Measurements from ENCODE around the gene CHRND. TPM values are rescaled to one million over a fixed set of nuclear protein-coding genes. Genes with fewer than 3 reads are reported as not detected.
A peak's percentile ranks its signal among the peaks of the same experiment; 100 is the strongest.

Gene CHRND
- total RNA-seq, 1 experiment from 2014 or later: not detected

DNA sequence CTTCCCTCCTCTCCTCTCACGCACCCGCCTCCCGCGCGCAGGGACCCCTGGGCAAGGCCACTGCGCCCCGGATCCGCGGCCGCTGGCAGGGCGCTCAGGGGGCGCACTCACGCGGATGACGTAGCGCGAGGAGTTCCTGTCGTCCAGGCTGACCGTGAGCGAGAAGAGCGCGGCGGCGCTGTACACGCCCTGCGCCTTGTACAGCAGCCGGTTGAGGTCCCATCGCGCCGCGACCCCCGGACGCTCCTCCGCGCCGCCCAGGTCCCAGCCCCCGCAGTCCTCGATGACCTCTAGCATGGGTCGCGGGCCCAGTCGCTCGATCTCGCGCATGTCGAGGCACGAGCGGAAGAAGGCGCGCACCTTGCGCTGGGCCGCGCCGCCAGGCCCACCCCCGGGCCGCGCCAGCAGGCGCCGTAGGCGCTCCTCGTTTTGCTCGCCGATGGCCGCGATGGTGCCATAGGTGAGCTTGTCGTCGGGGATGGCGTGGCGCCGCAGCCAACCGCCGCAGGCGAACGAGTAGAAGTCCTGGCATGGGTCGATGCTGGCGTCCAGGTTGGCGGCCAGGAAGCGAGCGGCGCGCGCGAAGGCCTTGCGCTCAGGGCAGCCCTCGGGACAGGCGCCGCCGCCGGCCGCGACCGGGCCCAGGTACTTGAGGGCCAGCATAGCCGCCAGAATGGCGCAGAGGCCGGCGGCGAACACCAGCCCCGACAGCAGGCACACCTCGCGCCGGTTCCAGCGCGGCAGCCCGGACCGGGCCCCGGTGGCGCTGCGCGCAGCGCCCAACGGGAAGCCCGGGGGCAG is 40.0 kb upstream of the CHRND start (continued):
- TF ChIP-seq, protein P1, sequence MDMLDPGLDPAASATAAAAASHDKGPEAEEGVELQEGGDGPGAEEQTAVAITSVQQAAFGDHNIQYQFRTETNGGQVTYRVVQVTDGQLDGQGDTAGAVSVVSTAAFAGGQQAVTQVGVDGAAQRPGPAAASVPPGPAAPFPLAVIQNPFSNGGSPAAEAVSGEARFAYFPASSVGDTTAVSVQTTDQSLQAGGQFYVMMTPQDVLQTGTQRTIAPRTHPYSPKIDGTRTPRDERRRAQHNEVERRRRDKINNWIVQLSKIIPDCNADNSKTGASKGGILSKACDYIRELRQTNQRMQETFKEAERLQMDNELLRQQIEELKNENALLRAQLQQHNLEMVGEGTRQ (CRISPR knock-in tag; IDR thresholded peaks at IDR 0.05): no peak
- TF ChIP-seq ZBTB21 (CRISPR knock-in tag; IDR thresholded peaks at IDR 0.05; ENCODE audit: borderline replicate concordance) (peak; percentile 10; the same call in 1 of the 2 replicates), ESRRA (CRISPR knock-in tag; IDR thresholded peaks at IDR 0.05; ENCODE audit: borderline replicate concordance) (peak; percentile 66; the same call in 1 of the 2 replicates), ELF4 (CRISPR knock-in tag; IDR thresholded peaks at IDR 0.05; ENCODE audit: low read depth) (no peak), NFYB (CRISPR knock-in tag; conservative IDR thresholded peaks at IDR 0.05; ENCODE audit: low read depth) (no peak), CBFB (CRISPR knock-in tag; IDR thresholded peaks at IDR 0.05; ENCODE audit: low read depth) (0 out of 2 replicates have a peak, but pooled peaks have one; percentile 49), ZNF423 (CRISPR knock-in tag; IDR thresholded peaks at IDR 0.05) (no peak), IRF2 (CRISPR knock-in tag; IDR thresholded peaks at IDR 0.05; ENCODE audit: borderline replicate concordance, low read depth) (no peak), NR3C1 (CRISPR knock-in tag; conservative IDR thresholded peaks at IDR 0.05; ENCODE audit: low read depth) (no peak)
- TF ChIP-seq, protein P2, sequence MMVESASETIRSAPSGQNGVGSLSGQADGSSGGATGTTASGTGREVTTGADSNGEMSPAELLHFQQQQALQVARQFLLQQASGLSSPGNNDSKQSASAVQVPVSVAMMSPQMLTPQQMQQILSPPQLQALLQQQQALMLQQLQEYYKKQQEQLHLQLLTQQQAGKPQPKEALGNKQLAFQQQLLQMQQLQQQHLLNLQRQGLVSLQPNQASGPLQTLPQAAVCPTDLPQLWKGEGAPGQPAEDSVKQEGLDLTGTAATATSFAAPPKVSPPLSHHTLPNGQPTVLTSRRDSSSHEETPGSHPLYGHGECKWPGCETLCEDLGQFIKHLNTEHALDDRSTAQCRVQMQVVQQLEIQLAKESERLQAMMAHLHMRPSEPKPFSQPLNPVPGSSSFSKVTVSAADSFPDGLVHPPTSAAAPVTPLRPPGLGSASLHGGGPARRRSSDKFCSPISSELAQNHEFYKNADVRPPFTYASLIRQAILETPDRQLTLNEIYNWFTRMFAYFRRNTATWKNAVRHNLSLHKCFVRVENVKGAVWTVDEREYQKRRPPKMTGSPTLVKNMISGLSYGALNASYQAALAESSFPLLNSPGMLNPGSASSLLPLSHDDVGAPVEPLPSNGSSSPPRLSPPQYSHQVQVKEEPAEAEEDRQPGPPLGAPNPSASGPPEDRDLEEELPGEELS (CRISPR knock-in tag; IDR thresholded peaks at IDR 0.05): 0 out of 2 replicates have a peak, but pooled peaks have one; percentile 33
- TF ChIP-seq, protein P3, sequence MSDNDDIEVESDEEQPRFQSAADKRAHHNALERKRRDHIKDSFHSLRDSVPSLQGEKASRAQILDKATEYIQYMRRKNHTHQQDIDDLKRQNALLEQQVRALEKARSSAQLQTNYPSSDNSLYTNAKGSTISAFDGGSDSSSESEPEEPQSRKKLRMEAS (CRISPR knock-in tag; IDR thresholded peaks at IDR 0.05): peak; percentile 86
- TF ChIP-seq, protein P4, sequence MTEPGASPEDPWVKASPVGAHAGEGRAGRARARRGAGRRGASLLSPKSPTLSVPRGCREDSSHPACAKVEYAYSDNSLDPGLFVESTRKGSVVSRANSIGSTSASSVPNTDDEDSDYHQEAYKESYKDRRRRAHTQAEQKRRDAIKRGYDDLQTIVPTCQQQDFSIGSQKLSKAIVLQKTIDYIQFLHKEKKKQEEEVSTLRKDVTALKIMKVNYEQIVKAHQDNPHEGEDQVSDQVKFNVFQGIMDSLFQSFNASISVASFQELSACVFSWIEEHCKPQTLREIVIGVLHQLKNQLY (CRISPR knock-in tag; IDR thresholded peaks at IDR 0.05): no peak
- TF ChIP-seq, protein P5, sequence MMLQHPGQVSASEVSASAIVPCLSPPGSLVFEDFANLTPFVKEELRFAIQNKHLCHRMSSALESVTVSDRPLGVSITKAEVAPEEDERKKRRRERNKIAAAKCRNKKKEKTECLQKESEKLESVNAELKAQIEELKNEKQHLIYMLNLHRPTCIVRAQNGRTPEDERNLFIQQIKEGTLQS (CRISPR knock-in tag; conservative IDR thresholded peaks at IDR 0.05): no peak
- TF ChIP-seq, protein P6, sequence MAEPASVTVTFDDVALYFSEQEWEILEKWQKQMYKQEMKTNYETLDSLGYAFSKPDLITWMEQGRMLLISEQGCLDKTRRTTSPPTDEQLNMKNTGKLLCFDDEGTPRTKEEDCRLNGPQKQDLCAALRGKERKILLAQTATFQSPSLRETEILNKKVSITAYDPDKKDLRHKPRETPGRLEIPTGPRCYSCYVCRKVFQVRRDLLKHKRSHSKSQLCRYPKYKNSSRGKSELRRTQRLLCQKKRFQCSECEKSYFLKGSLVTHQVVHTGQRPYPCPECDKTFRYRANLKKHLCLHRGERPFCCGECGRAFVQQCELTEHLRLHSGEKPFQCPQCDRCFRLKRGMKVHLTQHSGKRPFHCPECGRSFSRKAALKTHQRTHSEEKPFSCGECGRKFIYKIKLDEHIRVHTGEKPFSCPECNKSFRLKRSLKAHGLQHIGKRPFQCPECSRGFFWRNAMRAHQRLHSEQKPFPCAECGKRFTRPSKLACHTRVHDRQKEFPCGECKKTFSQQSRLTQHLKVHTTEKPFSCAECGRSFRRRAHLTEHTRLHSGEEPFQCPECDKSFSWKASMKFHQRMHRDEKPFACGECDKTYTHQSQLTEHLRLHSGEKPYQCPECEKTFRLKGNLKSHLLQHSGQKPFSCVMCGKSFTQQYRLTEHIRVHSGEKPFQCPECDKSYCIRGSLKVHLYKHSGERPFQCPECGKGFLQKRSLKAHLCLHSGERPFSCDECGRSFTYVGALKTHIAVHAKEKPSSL (CRISPR knock-in tag; conservative IDR thresholded peaks at IDR 0.05): no peak
- TF ChIP-seq, protein P7, sequence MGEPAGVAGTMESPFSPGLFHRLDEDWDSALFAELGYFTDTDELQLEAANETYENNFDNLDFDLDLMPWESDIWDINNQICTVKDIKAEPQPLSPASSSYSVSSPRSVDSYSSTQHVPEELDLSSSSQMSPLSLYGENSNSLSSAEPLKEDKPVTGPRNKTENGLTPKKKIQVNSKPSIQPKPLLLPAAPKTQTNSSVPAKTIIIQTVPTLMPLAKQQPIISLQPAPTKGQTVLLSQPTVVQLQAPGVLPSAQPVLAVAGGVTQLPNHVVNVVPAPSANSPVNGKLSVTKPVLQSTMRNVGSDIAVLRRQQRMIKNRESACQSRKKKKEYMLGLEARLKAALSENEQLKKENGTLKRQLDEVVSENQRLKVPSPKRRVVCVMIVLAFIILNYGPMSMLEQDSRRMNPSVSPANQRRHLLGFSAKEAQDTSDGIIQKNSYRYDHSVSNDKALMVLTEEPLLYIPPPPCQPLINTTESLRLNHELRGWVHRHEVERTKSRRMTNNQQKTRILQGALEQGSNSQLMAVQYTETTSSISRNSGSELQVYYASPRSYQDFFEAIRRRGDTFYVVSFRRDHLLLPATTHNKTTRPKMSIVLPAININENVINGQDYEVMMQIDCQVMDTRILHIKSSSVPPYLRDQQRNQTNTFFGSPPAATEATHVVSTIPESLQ (CRISPR knock-in tag; IDR thresholded peaks at IDR 0.05): no peak
- TF ChIP-seq, protein P8, sequence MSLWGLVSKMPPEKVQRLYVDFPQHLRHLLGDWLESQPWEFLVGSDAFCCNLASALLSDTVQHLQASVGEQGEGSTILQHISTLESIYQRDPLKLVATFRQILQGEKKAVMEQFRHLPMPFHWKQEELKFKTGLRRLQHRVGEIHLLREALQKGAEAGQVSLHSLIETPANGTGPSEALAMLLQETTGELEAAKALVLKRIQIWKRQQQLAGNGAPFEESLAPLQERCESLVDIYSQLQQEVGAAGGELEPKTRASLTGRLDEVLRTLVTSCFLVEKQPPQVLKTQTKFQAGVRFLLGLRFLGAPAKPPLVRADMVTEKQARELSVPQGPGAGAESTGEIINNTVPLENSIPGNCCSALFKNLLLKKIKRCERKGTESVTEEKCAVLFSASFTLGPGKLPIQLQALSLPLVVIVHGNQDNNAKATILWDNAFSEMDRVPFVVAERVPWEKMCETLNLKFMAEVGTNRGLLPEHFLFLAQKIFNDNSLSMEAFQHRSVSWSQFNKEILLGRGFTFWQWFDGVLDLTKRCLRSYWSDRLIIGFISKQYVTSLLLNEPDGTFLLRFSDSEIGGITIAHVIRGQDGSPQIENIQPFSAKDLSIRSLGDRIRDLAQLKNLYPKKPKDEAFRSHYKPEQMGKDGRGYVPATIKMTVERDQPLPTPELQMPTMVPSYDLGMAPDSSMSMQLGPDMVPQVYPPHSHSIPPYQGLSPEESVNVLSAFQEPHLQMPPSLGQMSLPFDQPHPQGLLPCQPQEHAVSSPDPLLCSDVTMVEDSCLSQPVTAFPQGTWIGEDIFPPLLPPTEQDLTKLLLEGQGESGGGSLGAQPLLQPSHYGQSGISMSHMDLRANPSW (CRISPR knock-in tag; conservative IDR thresholded peaks at IDR 0.05; ENCODE audit: low read depth): no peak
